Gastroesophageal sphincter (tissue), 4 donors: ENCODE data around the gene IGBP1. TPM values are rescaled to one million over a fixed set of nuclear protein-coding genes. Genes with fewer than 3 reads are reported as not detected.
A peak's percentile ranks its signal among the peaks of the same experiment; 100 is the strongest.

ENCODE experiments used
- ATAC-seq: fragments of 150-250 bp; one replicate; pipeline ENCODE4 v1.9.1; 2016; ENCODE audit warnings: mild to moderate bottlenecking, moderate library complexity
- H3K27ac ChIP-seq, 4 donors: fragments of 200-600 bp; sonication (generic) in 3 of 4; 1 replicate in 3 of 4; 2 replicates in 1 of 4; pipeline ENCODE4 v1.5.1; 2016 to 2019
- H3K27me3 ChIP-seq: fragments of 200-600 bp; sonication (generic); one replicate; pipeline ENCODE4 v1.5.1; 2019
- H3K36me3 ChIP-seq, 2 donors: fragments of 200-600 bp; sonication (generic); one replicate each; pipeline ENCODE4 v1.5.1; 2019; ENCODE audit warnings: control low read depth in 1 of 2
- H3K4me1 ChIP-seq, 3 donors: fragments of 200-600 bp; sonication (generic); 1 replicate in 2 of 3; 2 replicates in 1 of 3; pipeline ENCODE4 v1.5.1; 2016 to 2019; ENCODE audit warnings: control low read depth in 2 of 3
- H3K4me3 ChIP-seq, 2 donors: fragments of 200-600 bp; sonication (generic); one replicate each; pipeline ENCODE4 v1.5.1; 2019; ENCODE audit warnings: mild to moderate bottlenecking in 1 of 2, moderate library complexity in 1 of 2
- H3K9me3 ChIP-seq, 3 donors: fragments of 200-600 bp; sonication (generic); one replicate each; pipeline ENCODE4 v1.5.1; 2017 to 2019; ENCODE audit warnings: control low read depth in 2 of 3
- CTCF ChIP-seq, 4 experiments: fragments of 200-600 bp in 2 of 4; fragments of 450-650 bp in 2 of 4; sonication (generic) in 1 of 4; IDR thresholded peaks; one replicate each; pipeline ENCODE4 v1.5.1; 2017 to 2019; ENCODE audit warnings: antibody characterized with exemption in 4 of 4, mild to moderate bottlenecking in 2 of 4, moderate library complexity in 2 of 4
- EP300 ChIP-seq: sonication (generic); formaldehyde crosslinking; IDR thresholded peaks from one replicate; pipeline ENCODE4 v1.6.1; 2017; ENCODE audit warnings: antibody characterized with exemption, mild to moderate bottlenecking
- POLR2A ChIP-seq, 2 donors: fragments of 450-650 bp; IDR thresholded peaks; one replicate each; pipeline ENCODE4 v1.6.1; 2017; ENCODE audit warnings: antibody characterized with exemption in 2 of 2, mild to moderate bottlenecking in 2 of 2, moderate library complexity in 1 of 2
- POLR2AphosphoS5 ChIP-seq: sonication (generic); formaldehyde crosslinking; IDR thresholded peaks from one replicate; pipeline ENCODE4 v1.6.1; 2017; ENCODE audit warnings: antibody characterized with exemption
- WGBS, 2 donors: methylation state at CpG; one replicate each; pipeline ENCODE4 v1.1.5; 2018; ENCODE audit warnings: low coverage in 1 of 2; 5-methylcytosine and 5-hydroxymethylcytosine counted together
- total RNA-seq, 4 donors: library from RNA; depleted of rRNA; stranded (reverse); fragments of >200 nt; gene quantifications; one replicate each; pipeline ENCODE4 v1.1.0, GENCODE V29; 2016

The IGBP1 gene
- total RNA-seq, 4 donors from 2014 or later, result 46.6 to 74.0 (median 57.0) TPM

GRCh38 chrX:70132224-70132623, 1.0 kb upstream of the IGBP1 start:
- H3K27ac ChIP-seq, result no peak overlapping the region
- no peak overlapping the region for H3K4me3 ChIP-seq
- WGBS, 2 donors, result 34 to 35% methylated on average over 4 of the region's 4 CpGs
- peaks cover 0 to 24% (median 0%) of the 10 kb centered on the region in 3 donors for H3K4me1 ChIP-seq
- peaks cover 0 to 5% of the 10 kb centered on the region in 2 donors for H3K36me3 ChIP-seq
- no peaks in the 10 kb centered on the region for H3K9me3 ChIP-seq
- no peaks in the 10 kb centered on the region for H3K27me3 ChIP-seq
- no peak for ATAC-seq
- TF ChIP-seq CTCF (IDR thresholded peaks at IDR 0.05), result no peak
- no peak for TF ChIP-seq EP300
- no peak for TF ChIP-seq POLR2AphosphoS5
- no peak for TF ChIP-seq POLR2A (IDR thresholded peaks at IDR 0.05)

DNA sequence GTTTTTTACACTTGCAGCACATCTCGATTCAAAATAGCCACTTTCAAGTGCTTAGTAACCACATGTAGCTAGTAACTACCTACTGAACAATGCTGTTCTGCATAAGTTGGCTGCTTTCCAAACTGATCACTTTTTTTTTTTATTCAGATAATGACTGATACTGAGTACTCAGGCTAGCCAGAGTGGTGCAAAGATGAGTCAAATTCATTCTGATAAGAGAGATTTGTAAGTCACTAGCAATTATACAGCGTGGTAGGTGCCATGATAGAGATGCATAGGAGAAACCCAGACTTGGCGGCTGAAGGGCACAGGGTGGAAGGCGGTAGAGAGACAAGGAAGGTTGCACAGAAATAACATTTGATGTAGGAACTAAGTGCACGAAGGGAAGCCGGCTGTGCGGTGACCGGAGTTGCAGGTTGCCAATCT, 357 bp upstream of the IGBP1 start:
- ATAC-seq, result no peak
- H3K27ac ChIP-seq, result peak overlapping the region; percentile 78 to 88 (median 84)
- TF ChIP-seq POLR2AphosphoS5 (no peak), CTCF (IDR thresholded peaks at IDR 0.05) (no peak), POLR2A (IDR thresholded peaks at IDR 0.05) (no peak), EP300 (no peak)
- peak overlapping the region; percentile 71 to 98 for H3K4me3 ChIP-seq
- H3K4me1 ChIP-seq, result peaks cover 0 to 24% (median 0%) of the 10 kb centered on the region in 3 donors
- peaks cover 0 to 5% of the 10 kb centered on the region in 2 donors for H3K36me3 ChIP-seq
- WGBS, 2 donors, result 0 to 22% methylated on average over 4 to 5 of the region's 8 CpGs
- no peaks in the 10 kb centered on the region for H3K27me3 ChIP-seq
- no peaks in the 10 kb centered on the region for H3K9me3 ChIP-seq

DNA sequence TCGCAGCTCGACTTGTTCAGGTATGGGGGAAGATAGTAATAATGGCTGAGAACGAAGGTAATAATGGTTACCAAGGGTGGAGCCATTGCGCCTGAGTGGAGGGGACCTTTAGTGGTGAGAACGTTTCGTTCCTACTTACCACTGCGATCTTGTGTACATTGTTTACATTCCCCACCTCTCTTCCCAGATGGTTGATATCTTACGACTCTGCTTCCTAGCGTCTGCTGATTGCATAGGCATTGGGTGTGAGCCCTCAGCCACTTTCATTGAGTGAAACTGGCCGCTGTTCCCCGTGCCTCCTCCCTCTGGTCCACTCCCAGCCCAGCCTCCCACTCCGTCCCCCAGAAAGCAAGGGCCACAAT, 850 bp downstream of the IGBP1 start:
- Histone ChIP-seq H3K4me1 (peaks cover 0 to 24% (median 0%) of the 10 kb centered on the region in 3 donors), H3K4me3 (peak overlapping the region; percentile 71 to 98), H3K36me3 (peaks cover 0 to 5% of the 10 kb centered on the region in 2 donors), H3K9me3 (no peaks in the 10 kb centered on the region), H3K27me3 (no peaks in the 10 kb centered on the region), H3K27ac (peak overlapping the region; percentile 52 to 88 (median 84))
- no peak for TF ChIP-seq EP300
- TF ChIP-seq CTCF (IDR thresholded peaks at IDR 0.05), result no peak
- no peak for TF ChIP-seq POLR2AphosphoS5
- TF ChIP-seq POLR2A (IDR thresholded peaks at IDR 0.05), result no peak
- WGBS, 2 donors, result 60% methylated on average over 9 of the region's 12 CpGs; no CpG with 5 or more reads in 1 of the 2 donors
- no peak for ATAC-seq

GRCh38 chrX:70138622-70139021, 5.4 kb downstream of the IGBP1 start:
- WGBS, 2 donors, result 83 to 86% methylated on average over 2 of the region's 2 CpGs
- Histone ChIP-seq H3K36me3 (peaks cover 0 to 14% of the 10 kb centered on the region in 2 donors), H3K27me3 (no peaks in the 10 kb centered on the region), H3K4me1 (peaks cover 0 to 19% (median 0%) of the 10 kb centered on the region in 3 donors), H3K4me3 (no peak overlapping the region), H3K9me3 (no peaks in the 10 kb centered on the region), H3K27ac (no peak overlapping the region)
- TF ChIP-seq EP300, result no peak
- TF ChIP-seq POLR2AphosphoS5, result no peak
- TF ChIP-seq CTCF (IDR thresholded peaks at IDR 0.05), result no peak
- TF ChIP-seq POLR2A (IDR thresholded peaks at IDR 0.05), result no peak
- no peak for ATAC-seq

DNA sequence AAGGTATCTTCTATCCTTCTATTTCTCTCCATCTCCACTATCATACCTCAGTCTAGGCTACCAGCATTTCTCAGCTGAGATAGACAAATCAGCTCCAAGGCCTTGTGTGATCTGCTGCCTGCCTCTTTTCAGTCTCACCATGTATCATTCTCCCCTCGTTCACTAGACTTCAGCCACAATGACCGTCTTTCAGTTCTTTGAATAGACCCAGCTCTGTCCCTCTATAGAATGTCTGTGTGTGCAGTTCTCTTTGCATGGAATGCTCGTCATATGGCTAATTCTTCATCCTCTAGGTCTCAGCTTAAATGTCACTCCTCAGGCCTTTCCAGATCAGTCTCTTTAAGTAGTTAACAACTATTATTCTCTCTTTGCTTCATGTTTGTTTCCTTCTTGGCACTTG, 6.5 kb downstream of the IGBP1 start:
- TF ChIP-seq POLR2A (IDR thresholded peaks at IDR 0.05) (no peak), CTCF (IDR thresholded peaks at IDR 0.05) (no peak), POLR2AphosphoS5 (no peak), EP300 (no peak)
- H3K27me3 ChIP-seq, result no peaks in the 10 kb centered on the region
- H3K4me1 ChIP-seq, result peaks cover 0 to 11% (median 0%) of the 10 kb centered on the region in 3 donors
- ATAC-seq, result no peak
- peaks cover 0 to 14% of the 10 kb centered on the region in 2 donors for H3K36me3 ChIP-seq
- no peak overlapping the region for H3K27ac ChIP-seq
- no peak overlapping the region for H3K4me3 ChIP-seq
- no peaks in the 10 kb centered on the region for H3K9me3 ChIP-seq
- 68 to 78% methylated on average over 3 of the region's 3 CpGs for WGBS, 2 donors
